Measurements from ENCODE around the gene PRMT3. TPM values are rescaled to one million over a fixed set of nuclear protein-coding genes. Genes with fewer than 3 reads are reported as not detected.
A peak's percentile ranks its signal among the peaks of the same experiment; 100 is the strongest.

PRMT3 gene
- total RNA-seq, 1 experiment from 2014 or later, result 26.4 TPM

DNA sequence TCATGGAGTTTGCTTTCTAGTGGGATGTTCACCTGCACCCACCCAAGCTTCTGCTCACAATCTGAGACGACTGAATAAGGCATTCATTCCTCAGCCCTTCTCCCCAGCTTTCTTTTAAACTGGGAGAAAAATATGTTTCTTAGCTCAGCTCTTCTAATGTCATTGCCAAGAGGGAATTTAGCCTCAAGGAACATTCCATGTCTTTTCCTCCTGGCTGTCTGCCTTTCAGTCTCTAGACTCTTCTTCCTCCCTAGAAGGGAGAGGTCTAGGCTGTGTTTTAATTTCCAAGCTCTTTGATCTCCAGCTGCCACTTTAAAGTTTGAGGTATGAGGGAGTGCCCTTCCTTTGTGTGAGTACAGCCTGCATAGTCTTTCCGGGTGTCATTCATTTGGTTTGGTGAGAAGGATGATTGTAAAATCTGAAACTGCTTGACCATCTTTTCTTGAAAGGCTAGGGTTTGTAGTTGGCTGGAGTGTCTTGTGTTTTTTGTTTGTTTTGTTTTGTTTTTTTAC, 35.7 kb upstream of the PRMT3 start:
- no peaks in the 10 kb centered on the region for H3K36me3 ChIP-seq (ENCODE audit: insufficient read depth, low read length, poor library complexity, severe bottlenecking)
- H3K4me1 ChIP-seq (ENCODE audit: insufficient read depth, low read length, poor library complexity, severe bottlenecking), result no peaks in the 10 kb centered on the region
- peaks cover 9% of the 10 kb centered on the region for H3K27me3 ChIP-seq (replicated peaks; ENCODE audit: insufficient read depth, low read depth, low read length, poor library complexity)
- no peak overlapping the region for H3K4me3 ChIP-seq (ENCODE audit: low read depth, low read length, poor library complexity, severe bottlenecking)
- ChIA-PET CTCF (interaction anchor here (0.6 to 3.8 kb wide), 3 partner anchors 27 to 224 kb away, joined by 3 to 41 read pairs (median 3); no protein-coding TSS in a partner anchor), POLR2A (ENCODE audit: low non-redundant PET) (no interaction called here)
- no peak for DNase-seq (ENCODE audit: low spot score)
- intact Hi-C loops (cut with micrococcal nuclease; ENCODE audit: unreplicated experiment), result loop anchor here (5.0 kb wide), 1 partner anchor 400 kb away; no protein-coding TSS in a partner anchor
- BruUV-seq (replicated peaks), result no TSS peak
- TF ChIP-seq, protein P1, sequence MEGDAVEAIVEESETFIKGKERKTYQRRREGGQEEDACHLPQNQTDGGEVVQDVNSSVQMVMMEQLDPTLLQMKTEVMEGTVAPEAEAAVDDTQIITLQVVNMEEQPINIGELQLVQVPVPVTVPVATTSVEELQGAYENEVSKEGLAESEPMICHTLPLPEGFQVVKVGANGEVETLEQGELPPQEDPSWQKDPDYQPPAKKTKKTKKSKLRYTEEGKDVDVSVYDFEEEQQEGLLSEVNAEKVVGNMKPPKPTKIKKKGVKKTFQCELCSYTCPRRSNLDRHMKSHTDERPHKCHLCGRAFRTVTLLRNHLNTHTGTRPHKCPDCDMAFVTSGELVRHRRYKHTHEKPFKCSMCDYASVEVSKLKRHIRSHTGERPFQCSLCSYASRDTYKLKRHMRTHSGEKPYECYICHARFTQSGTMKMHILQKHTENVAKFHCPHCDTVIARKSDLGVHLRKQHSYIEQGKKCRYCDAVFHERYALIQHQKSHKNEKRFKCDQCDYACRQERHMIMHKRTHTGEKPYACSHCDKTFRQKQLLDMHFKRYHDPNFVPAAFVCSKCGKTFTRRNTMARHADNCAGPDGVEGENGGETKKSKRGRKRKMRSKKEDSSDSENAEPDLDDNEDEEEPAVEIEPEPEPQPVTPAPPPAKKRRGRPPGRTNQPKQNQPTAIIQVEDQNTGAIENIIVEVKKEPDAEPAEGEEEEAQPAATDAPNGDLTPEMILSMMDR (conservative IDR thresholded peaks at IDR 0.05; ENCODE audit: low read depth, low read length), result no peak
- TF ChIP-seq EZH2 (IDR thresholded peaks at IDR 0.05; ENCODE audit: borderline replicate concordance, low read depth, low read length, poor library complexity, severe bottlenecking), result no peak
- H3K9me3 ChIP-seq (ENCODE audit: low read depth, low read length, poor library complexity, severe bottlenecking), result no peaks in the 10 kb centered on the region
- no peak overlapping the region for H3K27ac ChIP-seq (ENCODE audit: low read depth, low read length, poor library complexity, severe bottlenecking)

DNA sequence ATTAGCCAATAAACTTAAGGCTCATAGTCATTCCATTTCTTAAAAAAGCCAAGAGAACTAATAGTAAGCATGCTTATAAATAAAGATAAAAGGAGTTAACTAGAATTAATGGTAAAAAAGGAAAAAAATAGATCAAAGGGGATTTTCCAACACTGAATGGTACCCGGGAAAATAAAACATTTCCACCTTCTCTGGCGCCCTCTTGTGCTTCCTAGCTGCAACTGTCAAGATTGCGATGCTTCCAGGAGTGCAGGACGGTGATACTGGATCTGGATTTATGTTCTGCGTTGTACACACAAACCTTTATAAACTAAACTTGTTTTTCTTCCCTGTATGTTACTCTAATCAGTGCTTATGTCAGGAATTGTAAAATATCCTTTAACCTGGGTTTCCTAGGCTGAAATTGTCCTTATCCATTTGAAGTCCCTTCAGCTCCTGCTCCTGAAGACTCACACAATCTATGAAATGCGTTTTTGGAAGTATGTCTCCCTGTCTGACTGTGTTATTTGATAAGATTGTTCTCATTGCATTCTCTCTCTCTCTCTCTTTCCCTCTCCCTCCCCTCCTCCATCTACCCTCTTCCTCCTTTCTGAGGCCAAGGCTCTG, 33.6 kb upstream of the PRMT3 start:
- Histone ChIP-seq H3K27me3 (replicated peaks; ENCODE audit: insufficient read depth, low read depth, low read length, poor library complexity) (peaks cover 5% of the 10 kb centered on the region), H3K36me3 (ENCODE audit: insufficient read depth, low read length, poor library complexity, severe bottlenecking) (no peaks in the 10 kb centered on the region), H3K9me3 (ENCODE audit: low read depth, low read length, poor library complexity, severe bottlenecking) (no peaks in the 10 kb centered on the region), H3K4me3 (ENCODE audit: low read depth, low read length, poor library complexity, severe bottlenecking) (no peak overlapping the region), H3K4me1 (ENCODE audit: insufficient read depth, low read length, poor library complexity, severe bottlenecking) (no peaks in the 10 kb centered on the region), H3K27ac (ENCODE audit: low read depth, low read length, poor library complexity, severe bottlenecking) (no peak overlapping the region)
- ChIA-PET POLR2A (ENCODE audit: low non-redundant PET) (no interaction called here), CTCF (interaction anchor here (0.6 to 3.8 kb wide), 5 partner anchors 13 to 1772 kb away, joined by 3 to 41 read pairs (median 5); no protein-coding TSS in a partner anchor)
- intact Hi-C loops (cut with micrococcal nuclease; ENCODE audit: unreplicated experiment), result loop anchor here (5.0 kb wide), 1 partner anchor 402 kb away; no protein-coding TSS in a partner anchor
- TF ChIP-seq, protein P1 (conservative IDR thresholded peaks at IDR 0.05; ENCODE audit: low read depth, low read length), result peak; percentile 85
- no peak for TF ChIP-seq EZH2 (IDR thresholded peaks at IDR 0.05; ENCODE audit: borderline replicate concordance, low read depth, low read length, poor library complexity, severe bottlenecking)
- DNase-seq (ENCODE audit: low spot score), result peak; percentile 38
- BruUV-seq (replicated peaks), result no TSS peak

DNA sequence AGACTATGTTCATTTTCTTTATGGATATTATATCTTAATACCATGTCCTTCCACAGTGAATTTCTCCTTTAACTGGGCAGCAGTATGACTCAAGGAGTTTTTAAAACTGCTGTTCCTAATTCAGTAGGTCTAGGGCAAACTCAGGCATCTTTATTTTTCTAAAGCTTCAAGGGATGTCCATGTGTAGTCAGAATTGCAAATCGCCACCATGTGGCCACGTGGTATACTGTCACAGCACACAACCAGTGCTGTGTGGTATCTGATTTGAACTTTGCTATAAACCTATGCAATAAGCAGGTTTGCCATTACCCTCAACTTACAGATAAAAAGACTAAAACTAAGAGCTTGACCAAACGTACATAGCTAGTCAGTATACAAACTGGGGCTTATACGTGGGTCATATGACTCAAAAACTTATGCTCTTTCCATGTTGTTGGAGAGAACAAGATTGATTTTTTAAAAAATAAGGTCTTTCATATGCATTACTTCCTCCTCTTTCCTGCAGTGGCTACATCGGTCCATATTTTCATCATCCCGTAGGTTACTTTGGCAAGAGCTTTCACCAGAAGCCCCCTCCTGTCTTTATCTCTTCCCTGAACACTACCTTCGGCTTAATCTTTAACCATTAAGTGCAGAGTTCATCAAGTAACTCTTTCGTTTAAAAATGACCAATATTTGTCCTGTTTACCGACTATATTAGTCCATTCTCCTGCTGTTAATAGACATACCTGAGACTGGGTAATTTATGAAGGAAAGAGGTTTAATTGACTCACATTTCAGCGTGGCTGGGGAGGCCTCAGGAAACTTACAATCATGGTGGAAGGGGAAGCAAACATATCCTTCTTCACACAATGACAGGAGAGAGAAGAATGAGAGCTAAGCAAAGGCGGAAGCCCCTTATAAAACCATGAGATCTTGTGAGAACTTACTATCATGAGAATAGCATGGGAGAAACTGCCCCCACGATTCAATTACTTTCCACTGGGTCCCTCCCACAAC, 32.0 kb upstream of the PRMT3 start:
- no peak for TF ChIP-seq EZH2 (IDR thresholded peaks at IDR 0.05; ENCODE audit: borderline replicate concordance, low read depth, low read length, poor library complexity, severe bottlenecking)
- TF ChIP-seq, protein P1 (conservative IDR thresholded peaks at IDR 0.05; ENCODE audit: low read depth, low read length), result peak; percentile 68
- H3K36me3 ChIP-seq (ENCODE audit: insufficient read depth, low read length, poor library complexity, severe bottlenecking), result no peaks in the 10 kb centered on the region
- no peak overlapping the region for H3K27ac ChIP-seq (ENCODE audit: low read depth, low read length, poor library complexity, severe bottlenecking)
- H3K27me3 ChIP-seq (replicated peaks; ENCODE audit: insufficient read depth, low read depth, low read length, poor library complexity), result no peaks in the 10 kb centered on the region
- no TSS peak for BruUV-seq (replicated peaks)
- ChIA-PET POLR2A (ENCODE audit: low non-redundant PET) (no interaction called here), CTCF (interaction anchor here (3.8 kb wide), 1 partner anchor 227 kb away, joined by 41 read pairs; no protein-coding TSS in a partner anchor)
- DNase-seq (ENCODE audit: low spot score), result peak; percentile 59
- no peaks in the 10 kb centered on the region for H3K9me3 ChIP-seq (ENCODE audit: low read depth, low read length, poor library complexity, severe bottlenecking)
- H3K4me3 ChIP-seq (ENCODE audit: low read depth, low read length, poor library complexity, severe bottlenecking), result no peak overlapping the region
- H3K4me1 ChIP-seq (ENCODE audit: insufficient read depth, low read length, poor library complexity, severe bottlenecking), result no peaks in the 10 kb centered on the region
- intact Hi-C loops (cut with micrococcal nuclease; ENCODE audit: unreplicated experiment), result loop anchor here (1.0 kb wide), 1 partner anchor 227 kb away; no protein-coding TSS in a partner anchor
